Activated T-cell treated with anti-CD3 and anti-CD28 coated beads, Interleukin-2, amount 50 U/mL, for 24 hours (primary cell): ENCODE data around the gene CACYBP.

Experiments
- DNase-seq: peaks from one replicate; pipeline ENCODE4 v3.0.0-alpha.2; 2020
- H3K27ac Mint-ChIP-seq: 2 replicates; pipeline ENCODE4 v1.8.0; 2020; ENCODE audit warnings: mild to moderate bottlenecking, mixed read lengths
- H3K27me3 Mint-ChIP-seq: 2 replicates; pipeline ENCODE4 v1.8.0; 2020; ENCODE audit warnings: mixed read lengths
- H3K36me3 Mint-ChIP-seq: 2 replicates; pipeline ENCODE4 v1.8.0; 2020; ENCODE audit warnings: low read depth, mixed read lengths
- H3K4me1 Mint-ChIP-seq: 2 replicates; pipeline ENCODE4 v1.8.0; 2020; ENCODE audit warnings: low read depth, mixed read lengths
- H3K4me3 Mint-ChIP-seq: 2 replicates; pipeline ENCODE4 v1.8.0; 2020; ENCODE audit warnings: mild to moderate bottlenecking, moderate library complexity, mixed read lengths
- H3K9me3 Mint-ChIP-seq: 2 replicates; pipeline ENCODE4 v1.8.0; 2020; ENCODE audit warnings: mixed read lengths

Gene CACYBP

DNA sequence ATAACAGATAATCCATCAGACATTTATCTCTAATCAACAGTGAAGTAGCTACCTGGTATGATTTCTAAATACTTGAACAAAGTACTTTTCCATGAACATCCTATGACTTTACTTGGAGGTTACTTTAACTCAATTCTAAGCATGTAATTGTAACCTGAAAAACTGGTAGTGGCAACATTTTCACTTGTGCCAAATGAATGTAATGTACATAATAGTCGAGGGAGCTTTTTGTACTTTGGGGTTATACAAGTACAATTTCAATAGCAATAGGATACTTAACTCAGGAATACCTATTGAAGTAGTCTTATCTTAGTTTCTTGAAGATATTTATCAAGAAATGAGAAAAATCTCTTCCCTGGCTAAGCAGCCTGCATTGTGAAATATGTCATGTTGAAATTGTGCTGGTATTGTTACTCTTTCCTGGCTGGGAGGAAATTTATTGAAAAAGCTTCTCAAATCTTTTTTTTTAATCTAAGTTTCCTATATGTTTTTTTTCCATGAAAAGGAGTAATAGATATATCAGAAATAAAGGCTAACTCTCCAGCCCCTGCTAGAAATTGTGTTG lies 33.7 kb upstream of the CACYBP start:
- H3K9me3 Mint-ChIP-seq, result no peaks in the 10 kb centered on the region
- peaks cover 5% of the 10 kb centered on the region for H3K36me3 Mint-ChIP-seq
- no peak for DNase-seq
- peak overlapping the region; percentile 90 for H3K27ac Mint-ChIP-seq
- peak overlapping the region; percentile 53 for H3K4me3 Mint-ChIP-seq
- H3K27me3 Mint-ChIP-seq, result no peaks in the 10 kb centered on the region
- H3K4me1 Mint-ChIP-seq, result peaks cover 70% of the 10 kb centered on the region

DNA sequence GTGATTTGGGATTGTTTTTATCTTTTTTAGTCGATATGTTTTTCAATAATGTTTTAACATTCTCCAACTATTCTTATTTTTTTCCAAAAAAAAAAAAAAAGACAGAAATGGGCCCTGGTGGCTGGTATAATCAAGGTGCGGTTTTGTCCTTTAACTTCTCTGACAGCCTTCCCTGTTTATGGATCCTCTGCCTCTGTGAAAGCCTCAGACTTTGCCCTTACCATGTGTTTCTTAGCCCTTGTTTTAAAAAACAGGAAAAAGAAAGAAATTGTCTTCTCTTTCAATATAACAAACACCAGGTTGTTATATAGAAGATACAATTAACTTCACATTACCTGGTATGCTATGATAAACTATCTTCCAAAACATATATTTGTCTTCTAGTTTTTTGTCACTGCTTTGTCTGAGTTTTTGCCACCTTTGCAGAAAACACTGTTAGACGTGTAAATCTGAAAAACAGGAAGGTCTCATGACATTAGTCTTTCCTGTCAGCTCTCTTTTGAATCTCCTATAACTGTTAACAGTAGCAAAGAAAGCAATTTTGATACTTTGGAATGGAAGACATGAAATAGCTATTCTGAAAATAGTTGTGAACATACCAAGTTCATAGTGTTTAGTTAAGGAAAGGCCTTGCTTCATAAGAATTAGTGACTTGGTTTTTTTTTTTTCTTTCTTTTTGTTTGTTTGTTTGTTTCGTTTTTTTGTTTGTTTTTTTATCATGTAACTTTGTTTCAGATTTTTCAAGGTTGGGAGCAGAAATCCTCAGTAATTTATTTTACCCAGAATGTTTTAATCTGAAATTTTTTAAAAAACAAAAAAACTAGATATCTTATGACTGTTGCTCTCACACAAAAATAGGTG lies 31.7 kb upstream of the CACYBP start:
- Mint-ChIP-seq H3K27me3 (no peaks in the 10 kb centered on the region), H3K4me3 (peak overlapping the region; percentile 59), H3K27ac (peak overlapping the region; percentile 91), H3K4me1 (peaks cover 84% of the 10 kb centered on the region), H3K9me3 (no peaks in the 10 kb centered on the region), H3K36me3 (peaks cover 13% of the 10 kb centered on the region)
- DNase-seq, result no peak

DNA sequence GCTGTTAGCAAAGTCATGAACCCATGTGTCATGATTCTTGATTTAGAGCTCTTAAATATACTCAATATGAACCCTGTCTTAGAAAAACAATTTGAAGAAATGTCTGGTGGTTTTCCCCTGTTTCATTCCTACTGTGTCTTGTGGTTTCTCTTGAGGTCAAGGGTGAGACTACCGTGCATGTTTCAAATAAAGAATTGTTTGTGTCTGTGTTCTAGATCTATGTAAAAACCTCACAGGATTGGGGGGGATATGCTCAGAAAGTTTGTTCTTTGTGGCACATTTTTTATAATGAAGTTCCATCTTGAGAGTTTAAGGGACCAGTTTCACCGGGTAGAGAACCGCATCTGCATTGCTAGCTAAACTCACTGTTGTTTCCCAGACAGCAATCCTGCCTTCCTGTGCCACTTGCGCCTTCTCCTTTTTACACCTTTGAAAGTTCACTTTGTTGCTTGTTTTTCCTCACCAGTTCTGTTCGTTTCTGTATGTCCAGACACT lies 30.9 kb upstream of the CACYBP start:
- DNase-seq, result no peak
- peak overlapping the region; percentile 91 for H3K27ac Mint-ChIP-seq
- H3K9me3 Mint-ChIP-seq, result no peaks in the 10 kb centered on the region
- H3K36me3 Mint-ChIP-seq, result peaks cover 15% of the 10 kb centered on the region
- H3K4me1 Mint-ChIP-seq, result peaks cover 79% of the 10 kb centered on the region
- H3K4me3 Mint-ChIP-seq, result peak overlapping the region; percentile 59
- no peaks in the 10 kb centered on the region for H3K27me3 Mint-ChIP-seq

DNA sequence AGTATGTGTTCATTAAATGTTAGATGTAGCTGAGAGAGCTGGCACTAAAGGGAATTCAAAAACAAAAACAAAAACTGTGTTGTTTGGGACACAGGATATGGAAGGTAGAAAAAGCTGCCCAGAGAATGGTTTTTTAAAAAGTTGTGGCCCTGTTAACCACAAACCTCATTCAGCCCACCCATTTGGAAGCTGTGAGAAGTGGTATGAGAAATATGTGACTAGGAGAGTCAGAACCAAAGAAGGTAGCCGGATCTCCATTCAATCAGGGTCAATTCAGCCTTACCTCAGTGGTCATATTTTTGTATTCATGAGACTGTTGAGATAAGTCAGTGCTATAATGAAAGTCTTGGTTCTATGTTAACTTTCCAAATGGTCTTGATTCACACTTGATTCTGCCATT lies 29.8 kb upstream of the CACYBP start:
- Mint-ChIP-seq H3K4me3 (no peak overlapping the region), H3K36me3 (peaks cover 21% of the 10 kb centered on the region), H3K27me3 (no peaks in the 10 kb centered on the region), H3K4me1 (peaks cover 71% of the 10 kb centered on the region), H3K9me3 (no peaks in the 10 kb centered on the region), H3K27ac (peak overlapping the region; percentile 28)
- DNase-seq, result no peak

DNA sequence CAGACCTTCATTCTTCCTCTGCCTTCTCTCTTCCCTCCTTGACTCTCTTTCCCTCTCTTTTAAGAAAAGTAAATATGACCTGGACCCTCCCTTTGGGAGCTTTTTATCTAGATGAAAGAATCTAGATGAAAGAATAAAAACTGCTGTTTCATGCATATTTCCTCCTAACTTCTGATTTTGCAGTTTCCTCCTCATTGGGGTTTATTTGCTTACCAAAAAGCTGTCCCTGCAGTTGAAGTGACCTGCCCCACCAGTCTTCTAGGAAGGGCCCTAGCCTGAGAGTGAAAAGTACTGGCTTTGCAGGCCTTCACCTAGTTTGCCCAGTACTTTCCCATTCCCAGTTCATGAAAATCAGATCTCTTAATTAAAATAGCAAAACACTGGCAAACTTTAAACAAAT lies 28.3 kb upstream of the CACYBP start:
- no peak overlapping the region for H3K27ac Mint-ChIP-seq
- H3K36me3 Mint-ChIP-seq, result peaks cover 35% of the 10 kb centered on the region
- H3K4me1 Mint-ChIP-seq, result peaks cover 68% of the 10 kb centered on the region
- no peak overlapping the region for H3K4me3 Mint-ChIP-seq
- no peak for DNase-seq
- H3K9me3 Mint-ChIP-seq, result no peaks in the 10 kb centered on the region
- no peaks in the 10 kb centered on the region for H3K27me3 Mint-ChIP-seq

DNA sequence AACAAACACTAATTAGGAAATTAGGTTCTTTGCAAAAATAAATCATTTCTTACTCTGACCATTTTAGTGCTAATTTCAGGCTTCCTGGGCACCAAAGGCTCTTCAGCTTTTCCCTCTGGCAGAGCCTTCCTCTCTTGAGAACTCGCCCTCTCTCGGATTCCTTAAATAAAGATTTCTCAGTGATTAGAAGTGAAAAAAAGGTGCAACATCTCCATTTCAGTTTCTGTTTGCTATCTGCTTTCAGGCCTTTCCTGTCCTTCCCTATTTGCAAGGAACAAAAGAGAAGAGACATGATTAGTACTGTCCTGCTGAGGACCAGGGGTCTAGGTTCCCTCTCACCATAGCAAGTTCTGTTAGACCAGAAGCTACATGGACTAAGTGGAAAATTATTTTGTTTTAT lies 27.8 kb upstream of the CACYBP start:
- no peak for DNase-seq
- peaks cover 39% of the 10 kb centered on the region for H3K36me3 Mint-ChIP-seq
- no peaks in the 10 kb centered on the region for H3K9me3 Mint-ChIP-seq
- H3K27me3 Mint-ChIP-seq, result no peaks in the 10 kb centered on the region
- H3K27ac Mint-ChIP-seq, result no peak overlapping the region
- H3K4me3 Mint-ChIP-seq, result no peak overlapping the region
- H3K4me1 Mint-ChIP-seq, result peaks cover 71% of the 10 kb centered on the region

DNA sequence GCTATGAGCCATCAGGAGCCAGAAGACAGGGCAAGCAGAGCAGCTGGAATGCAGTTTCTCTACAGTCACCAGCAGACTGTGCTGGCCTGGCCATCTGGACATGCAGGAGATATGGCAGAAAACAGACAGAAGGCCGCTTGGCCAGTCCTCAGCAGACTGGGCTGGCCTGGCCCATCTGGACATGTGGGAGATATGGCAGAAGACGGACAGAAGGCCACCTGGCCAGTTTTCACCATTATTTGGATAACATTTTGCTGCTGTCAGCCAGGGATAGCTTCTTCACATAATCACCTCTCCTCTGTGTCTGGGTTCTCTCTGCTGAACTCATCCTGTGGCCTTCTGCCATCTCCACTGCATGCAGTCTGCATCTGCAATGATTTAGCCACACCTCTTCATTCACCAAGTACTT lies 25.0 kb upstream of the CACYBP start:
- Mint-ChIP-seq H3K4me3 (no peak overlapping the region), H3K36me3 (peaks cover 60% of the 10 kb centered on the region), H3K9me3 (no peaks in the 10 kb centered on the region), H3K27ac (no peak overlapping the region), H3K27me3 (no peaks in the 10 kb centered on the region), H3K4me1 (peaks cover 58% of the 10 kb centered on the region)
- no peak for DNase-seq

DNA sequence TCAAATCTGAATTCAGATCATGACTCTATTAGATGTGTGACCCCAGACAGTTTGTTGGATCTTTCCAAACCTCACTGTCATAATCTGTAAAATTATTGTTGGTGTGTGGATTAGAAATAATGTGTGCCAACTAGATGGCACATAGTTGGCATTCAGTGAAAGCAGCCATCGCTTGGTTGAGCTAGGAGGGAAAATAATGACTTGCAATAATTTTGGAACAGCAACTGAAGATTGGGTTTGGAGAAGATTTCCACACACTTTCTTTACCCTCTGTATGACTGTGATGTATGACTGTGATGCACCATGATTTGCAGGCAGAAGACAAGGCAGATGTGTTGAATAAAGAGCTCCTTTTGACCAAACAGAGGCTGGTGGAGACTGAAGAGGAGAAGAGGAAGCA lies 24.0 kb upstream of the CACYBP start:
- H3K4me1 Mint-ChIP-seq, result peaks cover 56% of the 10 kb centered on the region
- no peaks in the 10 kb centered on the region for H3K9me3 Mint-ChIP-seq
- H3K4me3 Mint-ChIP-seq, result no peak overlapping the region
- peaks cover 61% of the 10 kb centered on the region for H3K36me3 Mint-ChIP-seq
- no peak for DNase-seq
- no peaks in the 10 kb centered on the region for H3K27me3 Mint-ChIP-seq
- no peak overlapping the region for H3K27ac Mint-ChIP-seq

DNA sequence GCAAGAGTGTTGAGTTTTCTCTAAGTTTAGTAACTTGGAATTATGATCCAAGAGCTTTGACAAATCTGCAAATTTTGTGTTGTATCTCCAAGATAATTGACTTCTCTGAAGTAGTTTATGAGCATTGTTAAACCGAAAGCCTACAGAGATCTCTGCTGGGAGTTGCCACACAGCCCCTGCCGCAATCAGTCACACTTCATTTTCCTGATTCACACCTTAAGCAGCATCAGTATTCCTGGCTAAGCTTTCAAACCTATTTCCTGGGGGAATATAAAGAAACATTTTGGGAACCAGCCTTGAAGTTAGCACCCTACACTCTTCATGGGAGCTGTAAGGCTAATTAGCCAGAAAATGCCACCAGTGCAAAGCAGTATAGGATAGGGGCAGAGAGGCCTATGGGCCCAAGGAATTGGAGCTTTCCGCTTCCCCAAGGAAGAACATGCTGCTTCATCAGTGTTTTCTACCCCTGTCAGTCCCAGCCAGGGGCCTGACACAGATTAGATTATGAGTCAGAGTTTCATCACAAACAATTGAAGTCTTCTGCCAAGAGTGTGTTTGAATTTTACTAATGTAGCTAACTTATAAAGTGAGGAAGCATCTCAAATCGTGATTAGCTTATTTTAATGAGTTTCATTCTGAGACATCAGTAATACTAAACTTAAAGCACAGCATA lies 23.2 kb upstream of the CACYBP start:
- Mint-ChIP-seq H3K27me3 (no peaks in the 10 kb centered on the region), H3K4me1 (peaks cover 55% of the 10 kb centered on the region), H3K9me3 (no peaks in the 10 kb centered on the region), H3K4me3 (no peak overlapping the region), H3K27ac (peak overlapping the region; percentile 73), H3K36me3 (peaks cover 64% of the 10 kb centered on the region)
- no peak for DNase-seq

DNA sequence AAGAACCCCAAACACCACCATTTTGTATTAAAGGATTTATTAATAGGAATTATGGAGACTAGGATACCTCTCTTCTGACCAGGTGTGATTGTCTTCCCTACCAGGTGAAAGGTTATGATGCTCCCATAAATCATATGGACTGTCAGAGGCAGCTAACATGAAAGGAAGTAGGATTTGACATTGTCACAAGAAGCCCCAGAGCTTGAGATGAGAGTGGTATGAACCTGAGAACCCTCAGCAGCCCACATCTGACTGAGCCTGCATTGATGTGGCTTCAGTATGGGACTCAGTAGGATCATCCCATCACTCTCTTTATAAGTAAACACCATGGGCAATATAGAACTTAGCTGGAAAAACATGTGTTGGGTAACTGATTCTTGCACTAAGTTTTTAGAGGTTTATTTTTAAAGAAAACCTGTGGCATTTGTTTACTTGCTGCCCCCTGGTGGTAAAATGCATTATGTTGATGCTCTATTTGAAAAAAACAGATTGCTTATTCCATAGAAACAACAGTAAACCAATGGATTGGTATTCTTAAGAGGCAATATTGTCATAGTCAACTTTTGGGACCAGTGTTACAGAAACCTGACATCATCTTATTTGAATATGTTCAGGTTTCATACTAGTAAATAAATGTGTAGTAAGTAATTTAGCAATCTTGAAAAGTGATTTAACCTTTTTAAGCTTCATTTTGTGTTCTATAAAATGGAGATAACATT lies 16.6 kb upstream of the CACYBP start:
- no peak overlapping the region for H3K4me3 Mint-ChIP-seq
- no peak overlapping the region for H3K27ac Mint-ChIP-seq
- no peaks in the 10 kb centered on the region for H3K9me3 Mint-ChIP-seq
- H3K27me3 Mint-ChIP-seq, result no peaks in the 10 kb centered on the region
- peaks cover 48% of the 10 kb centered on the region for H3K36me3 Mint-ChIP-seq
- no peak for DNase-seq
- peaks cover 29% of the 10 kb centered on the region for H3K4me1 Mint-ChIP-seq

DNA sequence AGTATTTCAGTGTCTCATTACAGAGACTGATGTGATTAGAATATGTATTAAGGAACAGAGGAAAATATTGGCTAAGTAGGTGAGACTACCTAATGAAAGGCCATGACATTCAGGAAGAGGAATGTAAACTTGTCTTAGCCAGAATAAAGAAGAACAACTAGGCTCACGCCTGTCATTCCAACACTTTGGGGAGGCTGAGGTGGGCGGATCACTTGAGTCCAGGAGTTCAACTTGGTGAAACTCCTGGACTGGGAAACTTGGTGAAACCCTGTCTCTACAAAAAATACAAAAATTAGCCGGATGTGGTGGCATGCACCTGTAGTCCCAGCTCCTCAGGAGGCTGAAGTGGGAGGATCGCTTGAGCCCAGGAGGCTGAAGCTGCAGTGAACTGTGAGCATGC lies 14.8 kb upstream of the CACYBP start:
- peaks cover 41% of the 10 kb centered on the region for H3K4me1 Mint-ChIP-seq
- no peaks in the 10 kb centered on the region for H3K9me3 Mint-ChIP-seq
- DNase-seq, result no peak
- no peaks in the 10 kb centered on the region for H3K27me3 Mint-ChIP-seq
- H3K27ac Mint-ChIP-seq, result no peak overlapping the region
- peaks cover 49% of the 10 kb centered on the region for H3K36me3 Mint-ChIP-seq
- H3K4me3 Mint-ChIP-seq, result no peak overlapping the region

DNA sequence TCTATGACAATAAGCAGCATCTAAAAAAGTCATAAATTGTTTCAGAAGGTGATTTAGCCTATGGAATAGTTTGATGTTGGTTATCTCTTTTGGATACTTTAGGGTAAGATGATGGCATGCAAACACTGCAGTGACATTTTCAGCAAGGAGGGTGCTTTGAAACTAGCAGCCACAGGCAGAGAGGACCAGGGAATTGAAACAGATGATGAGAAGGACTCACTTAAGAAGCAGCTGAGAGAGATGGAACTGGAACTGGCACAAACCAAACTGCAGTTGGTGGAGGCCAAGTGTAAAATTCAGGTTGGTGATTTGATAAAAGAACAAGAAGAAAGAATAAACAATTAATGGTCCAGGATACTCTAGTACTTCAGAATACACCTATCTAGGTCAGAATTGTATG lies 11.2 kb upstream of the CACYBP start:
- Mint-ChIP-seq H3K27me3 (no peaks in the 10 kb centered on the region), H3K9me3 (no peaks in the 10 kb centered on the region), H3K36me3 (peaks cover 32% of the 10 kb centered on the region), H3K4me3 (no peak overlapping the region), H3K4me1 (peaks cover 33% of the 10 kb centered on the region), H3K27ac (peak overlapping the region; percentile 69)
- DNase-seq, result no peak

DNA sequence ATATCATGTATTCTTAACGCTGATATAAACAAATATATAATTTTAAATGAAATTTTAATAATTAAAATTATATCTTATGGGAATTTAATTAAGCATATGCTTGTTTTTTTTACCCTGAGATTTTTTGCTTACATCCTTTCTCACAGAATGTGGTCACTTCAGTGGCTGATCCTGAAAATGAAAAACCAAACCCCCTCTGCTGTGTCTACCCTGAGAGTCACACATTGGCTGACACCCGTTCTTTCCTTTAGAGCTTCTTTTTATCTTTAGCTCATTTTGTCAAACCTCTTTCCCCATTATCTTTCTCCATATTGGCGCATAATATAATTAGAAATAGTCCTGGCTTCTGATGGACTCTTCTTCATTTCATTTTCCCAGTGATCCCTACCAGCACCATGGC lies 10.8 kb upstream of the CACYBP start:
- no peak for DNase-seq
- H3K4me3 Mint-ChIP-seq, result no peak overlapping the region
- H3K4me1 Mint-ChIP-seq, result peaks cover 33% of the 10 kb centered on the region
- H3K27me3 Mint-ChIP-seq, result no peaks in the 10 kb centered on the region
- peak overlapping the region; percentile 64 for H3K27ac Mint-ChIP-seq
- H3K9me3 Mint-ChIP-seq, result no peaks in the 10 kb centered on the region
- peaks cover 32% of the 10 kb centered on the region for H3K36me3 Mint-ChIP-seq

DNA sequence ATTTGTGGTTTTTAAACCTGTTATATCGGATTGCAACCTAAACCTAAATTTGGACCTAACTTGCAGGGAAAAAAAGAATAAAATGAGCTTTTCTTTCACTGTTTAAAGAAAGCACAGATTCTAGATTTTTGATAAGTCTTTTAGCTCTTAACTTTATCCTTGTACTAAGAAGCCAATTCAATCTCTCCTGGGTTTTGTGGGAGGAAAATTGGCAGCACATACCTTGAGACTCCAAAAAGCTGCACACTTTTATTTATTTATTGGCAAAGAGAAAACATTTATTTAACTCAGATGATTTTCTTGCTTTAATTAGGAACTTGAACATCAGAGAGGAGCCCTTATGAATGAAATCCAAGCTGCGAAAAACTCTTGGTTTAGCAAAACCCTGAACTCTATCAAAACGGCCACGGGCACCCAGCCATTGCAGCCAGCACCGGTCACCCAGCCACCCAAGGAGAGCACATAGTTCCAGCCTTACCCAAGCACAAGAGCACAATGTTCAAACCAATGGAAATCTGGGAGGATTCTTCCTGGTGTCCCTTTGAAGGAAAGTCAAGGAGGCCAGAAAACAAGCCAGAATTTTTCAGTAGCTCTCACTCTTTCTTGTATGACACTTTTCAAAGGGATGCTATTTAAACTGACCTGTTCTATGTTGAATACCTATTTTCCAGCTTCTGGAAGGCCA lies 10.1 kb upstream of the CACYBP start:
- H3K4me3 Mint-ChIP-seq, result peak overlapping the region; percentile 62
- H3K36me3 Mint-ChIP-seq, result peaks cover 32% of the 10 kb centered on the region
- H3K27ac Mint-ChIP-seq, result peak overlapping the region; percentile 88
- peaks cover 33% of the 10 kb centered on the region for H3K4me1 Mint-ChIP-seq
- H3K9me3 Mint-ChIP-seq, result no peaks in the 10 kb centered on the region
- no peaks in the 10 kb centered on the region for H3K27me3 Mint-ChIP-seq
- no peak for DNase-seq
